Measurements from ENCODE around the gene ANXA5. TPM values are rescaled to one million over a fixed set of nuclear protein-coding genes. Genes with fewer than 3 reads are reported as not detected.

ANXA5 gene
- total and polyA plus RNA-seq, 9 of the 15 experiments (the other 6 are each of a cell fraction or from before 2014, with no cell fraction given), result 49.9 to 131 (median 84.5) TPM

DNA sequence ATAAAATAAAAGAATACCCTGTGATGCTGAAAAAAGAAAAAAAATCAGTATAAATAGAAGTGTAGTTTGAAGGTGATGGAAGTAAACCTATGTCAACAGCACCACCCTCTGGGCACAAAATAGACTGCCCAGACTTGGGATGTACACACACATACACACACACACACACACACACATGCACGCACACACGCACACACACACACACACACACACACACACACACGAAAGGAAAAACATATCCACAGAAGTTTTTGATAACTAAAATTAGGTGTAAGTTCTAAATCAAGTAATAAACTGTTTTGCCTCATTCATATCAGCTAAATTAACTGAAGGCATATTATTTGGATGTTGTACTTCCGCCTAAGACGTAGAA is 40.5 kb downstream of the ANXA5 start (continued):
- no peak for TF ChIP-seq NFATC3 (IDR thresholded peaks at IDR 0.05)
- TF ChIP-seq, protein P1, sequence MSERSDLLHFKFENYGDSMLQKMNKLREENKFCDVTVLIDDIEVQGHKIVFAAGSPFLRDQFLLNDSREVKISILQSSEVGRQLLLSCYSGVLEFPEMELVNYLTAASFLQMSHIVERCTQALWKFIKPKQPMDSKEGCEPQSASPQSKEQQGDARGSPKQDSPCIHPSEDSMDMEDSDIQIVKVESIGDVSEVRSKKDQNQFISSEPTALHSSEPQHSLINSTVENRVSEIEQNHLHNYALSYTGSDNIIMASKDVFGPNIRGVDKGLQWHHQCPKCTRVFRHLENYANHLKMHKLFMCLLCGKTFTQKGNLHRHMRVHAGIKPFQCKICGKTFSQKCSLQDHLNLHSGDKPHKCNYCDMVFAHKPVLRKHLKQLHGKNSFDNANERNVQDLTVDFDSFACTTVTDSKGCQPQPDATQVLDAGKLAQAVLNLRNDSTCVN (CRISPR knock-in tag; IDR thresholded peaks at IDR 0.05), result 0 out of 2 replicates have a peak, but pooled peaks have one; percentile 62
- TF ChIP-seq YBX1 (IDR thresholded peaks at IDR 0.05), result no peak
- TF ChIP-seq MCM3 (IDR thresholded peaks at IDR 0.05), result peak; percentile 99
- TF ChIP-seq ETV5 (CRISPR knock-in tag; IDR thresholded peaks at IDR 0.05; ENCODE audit: low read depth), result no peak
- no peak for TF ChIP-seq ZNF436 (CRISPR knock-in tag; IDR thresholded peaks at IDR 0.05)
- TF ChIP-seq, protein P2, sequence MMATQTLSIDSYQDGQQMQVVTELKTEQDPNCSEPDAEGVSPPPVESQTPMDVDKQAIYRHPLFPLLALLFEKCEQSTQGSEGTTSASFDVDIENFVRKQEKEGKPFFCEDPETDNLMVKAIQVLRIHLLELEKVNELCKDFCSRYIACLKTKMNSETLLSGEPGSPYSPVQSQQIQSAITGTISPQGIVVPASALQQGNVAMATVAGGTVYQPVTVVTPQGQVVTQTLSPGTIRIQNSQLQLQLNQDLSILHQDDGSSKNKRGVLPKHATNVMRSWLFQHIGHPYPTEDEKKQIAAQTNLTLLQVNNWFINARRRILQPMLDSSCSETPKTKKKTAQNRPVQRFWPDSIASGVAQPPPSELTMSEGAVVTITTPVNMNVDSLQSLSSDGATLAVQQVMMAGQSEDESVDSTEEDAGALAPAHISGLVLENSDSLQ (IDR thresholded peaks at IDR 0.05), result no peak
- no peak for TF ChIP-seq RBM17 (IDR thresholded peaks at IDR 0.05; ENCODE audit: borderline replicate concordance, low read depth, low read length)
- no peak for TF ChIP-seq ZNF445 (CRISPR knock-in tag; IDR thresholded peaks at IDR 0.05; ENCODE audit: low read depth)
- TF ChIP-seq HIVEP1 (CRISPR knock-in tag; IDR thresholded peaks at IDR 0.05), result no peak
- TF ChIP-seq C11orf30 (IDR thresholded peaks at IDR 0.05; ENCODE audit: low read depth), result no peak
- TF ChIP-seq PHF21A (IDR thresholded peaks at IDR 0.05; ENCODE audit: borderline replicate concordance, low read depth), result no peak
- TF ChIP-seq NUFIP1 (IDR thresholded peaks at IDR 0.05; ENCODE audit: partially characterized antibody), result no peak
- TF ChIP-seq, protein P3, sequence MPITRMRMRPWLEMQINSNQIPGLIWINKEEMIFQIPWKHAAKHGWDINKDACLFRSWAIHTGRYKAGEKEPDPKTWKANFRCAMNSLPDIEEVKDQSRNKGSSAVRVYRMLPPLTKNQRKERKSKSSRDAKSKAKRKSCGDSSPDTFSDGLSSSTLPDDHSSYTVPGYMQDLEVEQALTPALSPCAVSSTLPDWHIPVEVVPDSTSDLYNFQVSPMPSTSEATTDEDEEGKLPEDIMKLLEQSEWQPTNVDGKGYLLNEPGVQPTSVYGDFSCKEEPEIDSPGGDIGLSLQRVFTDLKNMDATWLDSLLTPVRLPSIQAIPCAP (CRISPR knock-in tag; IDR thresholded peaks at IDR 0.05; ENCODE audit: borderline replicate concordance), result no peak
- TF ChIP-seq, protein P4, sequence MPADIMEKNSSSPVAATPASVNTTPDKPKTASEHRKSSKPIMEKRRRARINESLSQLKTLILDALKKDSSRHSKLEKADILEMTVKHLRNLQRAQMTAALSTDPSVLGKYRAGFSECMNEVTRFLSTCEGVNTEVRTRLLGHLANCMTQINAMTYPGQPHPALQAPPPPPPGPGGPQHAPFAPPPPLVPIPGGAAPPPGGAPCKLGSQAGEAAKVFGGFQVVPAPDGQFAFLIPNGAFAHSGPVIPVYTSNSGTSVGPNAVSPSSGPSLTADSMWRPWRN (IDR thresholded peaks at IDR 0.05; ENCODE audit: low read depth), result no peak
- TF ChIP-seq ZNF121 (CRISPR knock-in tag; conservative IDR thresholded peaks at IDR 0.05), result no peak
- no peak for TF ChIP-seq NRF1 (conservative IDR thresholded peaks at IDR 0.05 in 1 of 2, IDR thresholded peaks at IDR 0.05 in 1 of 2)
- no peak for TF ChIP-seq L3MBTL2 (IDR thresholded peaks at IDR 0.05)
- no peak for TF ChIP-seq HDAC6 (IDR thresholded peaks at IDR 0.05; ENCODE audit: low read depth, low read length)
- TF ChIP-seq, protein P5, sequence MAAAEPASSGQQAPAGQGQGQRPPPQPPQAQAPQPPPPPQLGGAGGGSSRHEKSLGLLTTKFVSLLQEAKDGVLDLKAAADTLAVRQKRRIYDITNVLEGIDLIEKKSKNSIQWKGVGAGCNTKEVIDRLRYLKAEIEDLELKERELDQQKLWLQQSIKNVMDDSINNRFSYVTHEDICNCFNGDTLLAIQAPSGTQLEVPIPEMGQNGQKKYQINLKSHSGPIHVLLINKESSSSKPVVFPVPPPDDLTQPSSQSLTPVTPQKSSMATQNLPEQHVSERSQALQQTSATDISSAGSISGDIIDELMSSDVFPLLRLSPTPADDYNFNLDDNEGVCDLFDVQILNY (CRISPR knock-in tag; IDR thresholded peaks at IDR 0.05), result no peak
